ENCODE data around the gene MUC21.

DNA sequence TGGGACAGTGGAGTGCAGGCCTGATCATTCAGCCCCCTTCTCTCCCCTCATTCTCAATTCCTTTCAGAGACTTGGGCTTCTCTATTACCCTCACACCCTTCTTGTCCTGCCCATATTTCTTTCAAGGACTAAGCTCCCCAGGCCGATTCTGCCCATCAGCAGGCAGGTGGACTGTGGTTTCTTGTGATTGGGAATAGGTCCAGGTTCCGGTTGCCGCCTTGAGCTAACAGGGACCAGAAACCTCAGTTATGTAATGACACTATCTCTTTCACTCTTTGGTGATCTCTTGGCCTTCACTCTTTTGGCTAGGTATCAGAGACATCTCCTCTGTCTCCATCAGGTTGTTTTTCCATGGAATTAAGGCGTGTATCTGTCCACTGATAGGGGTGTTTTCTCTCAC, 36.3 kb upstream of the MUC21 start:
- TF ChIP-seq, protein P1, sequence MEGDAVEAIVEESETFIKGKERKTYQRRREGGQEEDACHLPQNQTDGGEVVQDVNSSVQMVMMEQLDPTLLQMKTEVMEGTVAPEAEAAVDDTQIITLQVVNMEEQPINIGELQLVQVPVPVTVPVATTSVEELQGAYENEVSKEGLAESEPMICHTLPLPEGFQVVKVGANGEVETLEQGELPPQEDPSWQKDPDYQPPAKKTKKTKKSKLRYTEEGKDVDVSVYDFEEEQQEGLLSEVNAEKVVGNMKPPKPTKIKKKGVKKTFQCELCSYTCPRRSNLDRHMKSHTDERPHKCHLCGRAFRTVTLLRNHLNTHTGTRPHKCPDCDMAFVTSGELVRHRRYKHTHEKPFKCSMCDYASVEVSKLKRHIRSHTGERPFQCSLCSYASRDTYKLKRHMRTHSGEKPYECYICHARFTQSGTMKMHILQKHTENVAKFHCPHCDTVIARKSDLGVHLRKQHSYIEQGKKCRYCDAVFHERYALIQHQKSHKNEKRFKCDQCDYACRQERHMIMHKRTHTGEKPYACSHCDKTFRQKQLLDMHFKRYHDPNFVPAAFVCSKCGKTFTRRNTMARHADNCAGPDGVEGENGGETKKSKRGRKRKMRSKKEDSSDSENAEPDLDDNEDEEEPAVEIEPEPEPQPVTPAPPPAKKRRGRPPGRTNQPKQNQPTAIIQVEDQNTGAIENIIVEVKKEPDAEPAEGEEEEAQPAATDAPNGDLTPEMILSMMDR (conservative IDR thresholded peaks at IDR 0.05; ENCODE audit: low read depth, low read length), result no peak
- no peak for TF ChIP-seq EZH2 (IDR thresholded peaks at IDR 0.05; ENCODE audit: borderline replicate concordance, low read depth, low read length, poor library complexity, severe bottlenecking)

Measured in A673 (cell line).